ENCODE measurements around the gene EML1.

GRCh38 chr14:99958380-99958779 is 165.2 kb downstream of the EML1 start:
- TF ChIP-seq, protein P1, sequence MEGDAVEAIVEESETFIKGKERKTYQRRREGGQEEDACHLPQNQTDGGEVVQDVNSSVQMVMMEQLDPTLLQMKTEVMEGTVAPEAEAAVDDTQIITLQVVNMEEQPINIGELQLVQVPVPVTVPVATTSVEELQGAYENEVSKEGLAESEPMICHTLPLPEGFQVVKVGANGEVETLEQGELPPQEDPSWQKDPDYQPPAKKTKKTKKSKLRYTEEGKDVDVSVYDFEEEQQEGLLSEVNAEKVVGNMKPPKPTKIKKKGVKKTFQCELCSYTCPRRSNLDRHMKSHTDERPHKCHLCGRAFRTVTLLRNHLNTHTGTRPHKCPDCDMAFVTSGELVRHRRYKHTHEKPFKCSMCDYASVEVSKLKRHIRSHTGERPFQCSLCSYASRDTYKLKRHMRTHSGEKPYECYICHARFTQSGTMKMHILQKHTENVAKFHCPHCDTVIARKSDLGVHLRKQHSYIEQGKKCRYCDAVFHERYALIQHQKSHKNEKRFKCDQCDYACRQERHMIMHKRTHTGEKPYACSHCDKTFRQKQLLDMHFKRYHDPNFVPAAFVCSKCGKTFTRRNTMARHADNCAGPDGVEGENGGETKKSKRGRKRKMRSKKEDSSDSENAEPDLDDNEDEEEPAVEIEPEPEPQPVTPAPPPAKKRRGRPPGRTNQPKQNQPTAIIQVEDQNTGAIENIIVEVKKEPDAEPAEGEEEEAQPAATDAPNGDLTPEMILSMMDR (IDR thresholded peaks at IDR 0.05; ENCODE audit: poor library complexity): no peak
- no peak for TF ChIP-seq EZH2 (IDR thresholded peaks at IDR 0.05; ENCODE audit: borderline replicate concordance)

Data from hepatocyte (in vitro differentiated cells).